GM18517 (cell line): ENCODE results near the gene PLIN3.
"Not testable (repeated sequence)": the region's sequence is repeated elsewhere in the genome, so short reads cannot be mapped to it uniquely, and the experiment has no call there.

Source experiments
- ATAC-seq: cut with Tn5 transposase; IDR thresholded peaks from one replicate; pipeline ENCODE4 v1.9.1; 2021; ENCODE audit warnings: mild to moderate bottlenecking, moderate library complexity; ENCODE audit not compliant: unreplicated experiment

PLIN3 gene

GRCh38 chr19:4892962-4893361, 25.5 kb upstream of the PLIN3 start:
- not testable (repeated sequence) for ATAC-seq

GRCh38 chr19:4891066-4891465, 23.6 kb upstream of the PLIN3 start:
- ATAC-seq, result no peak

GRCh38 chr19:4889034-4889815, 21.8 kb upstream of the PLIN3 start:
- ATAC-seq, result no peak

GRCh38 chr19:4887803-4888202, 20.3 kb upstream of the PLIN3 start:
- not testable (repeated sequence) for ATAC-seq

- ATAC-seq, result not testable (repeated sequence)
Observed at GRCh38 chr19:4884993-4885392, 17.5 kb upstream of the PLIN3 start.

GRCh38 chr19:4882874-4883273, 15.4 kb upstream of the PLIN3 start:
- not testable (repeated sequence) for ATAC-seq

- ATAC-seq, result no peak
Observed at GRCh38 chr19:4879041-4879440, 11.6 kb upstream of the PLIN3 start.

GRCh38 chr19:4878491-4878968, 11.1 kb upstream of the PLIN3 start:
- ATAC-seq, result no peak

GRCh38 chr19:4877753-4878490, 10.5 kb upstream of the PLIN3 start:
- ATAC-seq, result no peak

GRCh38 chr19:4873930-4874329, 6.5 kb upstream of the PLIN3 start:
- no peak for ATAC-seq

GRCh38 chr19:4871711-4872110, 4.2 kb upstream of the PLIN3 start:
- no peak for ATAC-seq

- no peak for ATAC-seq
Observed at GRCh38 chr19:4870025-4870700, 2.7 kb upstream of the PLIN3 start.

- no peak for ATAC-seq
Observed at GRCh38 chr19:4868286-4868834, 893 bp upstream of the PLIN3 start.

GRCh38 chr19:4866595-4867424, 657 bp downstream of the PLIN3 start:
- ATAC-seq, result no peak

GRCh38 chr19:4861147-4861546, 6.3 kb downstream of the PLIN3 start:
- ATAC-seq, result no peak

GRCh38 chr19:4859697-4860096, 7.8 kb downstream of the PLIN3 start:
- ATAC-seq, result no peak

- not testable (repeated sequence) for ATAC-seq
Observed at GRCh38 chr19:4856468-4856867, 11.0 kb downstream of the PLIN3 start.

GRCh38 chr19:4853506-4853905, 14.0 kb downstream of the PLIN3 start:
- ATAC-seq, result not testable (repeated sequence)

- no peak for ATAC-seq
Observed at GRCh38 chr19:4852484-4852883, 15.0 kb downstream of the PLIN3 start.

GRCh38 chr19:4851551-4852290, 15.7 kb downstream of the PLIN3 start:
- no peak for ATAC-seq
